ENCODE results near the gene RPL36AL. TPM values are rescaled to one million over a fixed set of nuclear protein-coding genes. Genes with fewer than 3 reads are reported as not detected.

The RPL36AL gene
- total and polyA plus RNA-seq, 2 of the 4 experiments (the other 2 are of a cell fraction), result 129 to 313 TPM

- no peak overlapping the region for H2BK15ac ChIP-seq (ENCODE audit: low read depth, low read length)
- no peaks in the 10 kb centered on the region for H3K27me3 ChIP-seq (ENCODE audit: control insufficient read depth, insufficient read depth, low read length)
- no peak overlapping the region for H3K18ac ChIP-seq (ENCODE audit: low read depth, low read length)
- no peak overlapping the region for H2AFZ ChIP-seq (replicated peaks; ENCODE audit: low read length, poor library complexity)
- no peak overlapping the region for H3K27ac ChIP-seq (ENCODE audit: insufficient read depth, low read length)
- H2BK5ac ChIP-seq (ENCODE audit: low read depth, low read length, poor library complexity, severe bottlenecking), result no peak overlapping the region
- in situ Hi-C loops (cut with MboI; ENCODE audit: low sequenced_read_pairs) (no loop called here), dilution Hi-C loops (cut with HindIII; ENCODE audit: low sequenced_read_pairs, unreplicated experiment) (no loop called here), intact Hi-C loops (cut with micrococcal nuclease) (no loop called here)
- peaks cover 64% of the 10 kb centered on the region for H4K20me1 ChIP-seq (ENCODE audit: insufficient read depth, low read length)
- H2BK120ac ChIP-seq (ENCODE audit: low read depth, low read length), result no peak overlapping the region
- ATAC-seq (ENCODE audit: low read depth), result no peak
- H3K79me1 ChIP-seq (ENCODE audit: low read depth in 1 of 2, low read length in 2 of 2), result peaks cover 25 to 69% of the 10 kb centered on the region in 2 experiments
- no peak overlapping the region for H3K4me3 ChIP-seq (ENCODE audit: insufficient read depth, low read depth, low read length)
- TF ChIP-seq BHLHE40 (IDR thresholded peaks at IDR 0.05; ENCODE audit: low read depth, low read length) (no peak), CHD1 (IDR thresholded peaks at IDR 0.05; ENCODE audit: low read depth, low read length) (no peak), MXI1 (IDR thresholded peaks at IDR 0.05; ENCODE audit: borderline replicate concordance, low read depth, low read length) (no peak), FOS (IDR thresholded peaks at IDR 0.05; ENCODE audit: low read depth, low read length) (no peak), SMC3 (IDR thresholded peaks at IDR 0.05; ENCODE audit: low read depth, low read length) (no peak), RCOR1 (IDR thresholded peaks at IDR 0.05; ENCODE audit: insufficient replicate concordance, low read length) (no peak), RFX5 (IDR thresholded peaks at IDR 0.05; ENCODE audit: low read depth, low read length) (no peak), NFE2L2 (IDR thresholded peaks at IDR 0.05; ENCODE audit: low read depth, low read length) (no peak), MAZ (IDR thresholded peaks at IDR 0.05; ENCODE audit: borderline replicate concordance, low read depth, low read length) (no peak), CEBPB (IDR thresholded peaks at IDR 0.05; ENCODE audit: low read depth, low read length) (no peak)
- TF ChIP-seq, protein P1, sequence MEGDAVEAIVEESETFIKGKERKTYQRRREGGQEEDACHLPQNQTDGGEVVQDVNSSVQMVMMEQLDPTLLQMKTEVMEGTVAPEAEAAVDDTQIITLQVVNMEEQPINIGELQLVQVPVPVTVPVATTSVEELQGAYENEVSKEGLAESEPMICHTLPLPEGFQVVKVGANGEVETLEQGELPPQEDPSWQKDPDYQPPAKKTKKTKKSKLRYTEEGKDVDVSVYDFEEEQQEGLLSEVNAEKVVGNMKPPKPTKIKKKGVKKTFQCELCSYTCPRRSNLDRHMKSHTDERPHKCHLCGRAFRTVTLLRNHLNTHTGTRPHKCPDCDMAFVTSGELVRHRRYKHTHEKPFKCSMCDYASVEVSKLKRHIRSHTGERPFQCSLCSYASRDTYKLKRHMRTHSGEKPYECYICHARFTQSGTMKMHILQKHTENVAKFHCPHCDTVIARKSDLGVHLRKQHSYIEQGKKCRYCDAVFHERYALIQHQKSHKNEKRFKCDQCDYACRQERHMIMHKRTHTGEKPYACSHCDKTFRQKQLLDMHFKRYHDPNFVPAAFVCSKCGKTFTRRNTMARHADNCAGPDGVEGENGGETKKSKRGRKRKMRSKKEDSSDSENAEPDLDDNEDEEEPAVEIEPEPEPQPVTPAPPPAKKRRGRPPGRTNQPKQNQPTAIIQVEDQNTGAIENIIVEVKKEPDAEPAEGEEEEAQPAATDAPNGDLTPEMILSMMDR (conservative IDR thresholded peaks at IDR 0.05; ENCODE audit: low read depth, low read length), result no peak
- TF ChIP-seq, protein P2, sequence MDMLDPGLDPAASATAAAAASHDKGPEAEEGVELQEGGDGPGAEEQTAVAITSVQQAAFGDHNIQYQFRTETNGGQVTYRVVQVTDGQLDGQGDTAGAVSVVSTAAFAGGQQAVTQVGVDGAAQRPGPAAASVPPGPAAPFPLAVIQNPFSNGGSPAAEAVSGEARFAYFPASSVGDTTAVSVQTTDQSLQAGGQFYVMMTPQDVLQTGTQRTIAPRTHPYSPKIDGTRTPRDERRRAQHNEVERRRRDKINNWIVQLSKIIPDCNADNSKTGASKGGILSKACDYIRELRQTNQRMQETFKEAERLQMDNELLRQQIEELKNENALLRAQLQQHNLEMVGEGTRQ (IDR thresholded peaks at IDR 0.05; ENCODE audit: low read depth, low read length), result no peak
- TF ChIP-seq, protein P3, sequence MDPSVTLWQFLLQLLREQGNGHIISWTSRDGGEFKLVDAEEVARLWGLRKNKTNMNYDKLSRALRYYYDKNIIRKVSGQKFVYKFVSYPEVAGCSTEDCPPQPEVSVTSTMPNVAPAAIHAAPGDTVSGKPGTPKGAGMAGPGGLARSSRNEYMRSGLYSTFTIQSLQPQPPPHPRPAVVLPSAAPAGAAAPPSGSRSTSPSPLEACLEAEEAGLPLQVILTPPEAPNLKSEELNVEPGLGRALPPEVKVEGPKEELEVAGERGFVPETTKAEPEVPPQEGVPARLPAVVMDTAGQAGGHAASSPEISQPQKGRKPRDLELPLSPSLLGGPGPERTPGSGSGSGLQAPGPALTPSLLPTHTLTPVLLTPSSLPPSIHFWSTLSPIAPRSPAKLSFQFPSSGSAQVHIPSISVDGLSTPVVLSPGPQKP (IDR thresholded peaks at IDR 0.05; ENCODE audit: borderline replicate concordance, low read depth, low read length), result no peak
- 80% methylated on average over 1 of the region's 4 CpGs; no CpG with 5 or more reads in 1 of the 2 experiments for WGBS, 2 experiments (ENCODE audit: extremely low coverage in 2 of 2, insufficient read length in 1 of 2)
- no peaks in the 10 kb centered on the region for H3K9me3 ChIP-seq (ENCODE audit: control insufficient read depth, insufficient read depth, low read length)
- ChIA-PET CTCF (no interaction called here), POLR2A (ENCODE audit: unreplicated experiment) (interaction anchor here (0.6 kb wide), 1 partner anchor 1755 kb away, joined by 3 read pairs; no protein-coding TSS in a partner anchor)
- H4K5ac ChIP-seq (ENCODE audit: low read depth, low read length), result no peak overlapping the region
- DNase-seq, result no peak
- no peak overlapping the region for H2BK20ac ChIP-seq (ENCODE audit: low read depth, low read length)
- no peak overlapping the region for H3K14ac ChIP-seq (replicated peaks; ENCODE audit: low read depth, low read length)
- no peak overlapping the region for H4K8ac ChIP-seq (ENCODE audit: low read depth in 2 of 2, low read length in 2 of 2)
- H3K9me1 ChIP-seq (ENCODE audit: insufficient read depth, low read length), result peaks cover 17% of the 10 kb centered on the region
- H2AK5ac ChIP-seq (ENCODE audit: low read depth, low read length), result no peak overlapping the region
- no peak overlapping the region for H3K4ac ChIP-seq (ENCODE audit: low read depth, low read length)
- no peak overlapping the region for H3K23ac ChIP-seq (ENCODE audit: low read depth, low read length)
- peaks cover 6% of the 10 kb centered on the region for H3K4me1 ChIP-seq (ENCODE audit: control insufficient read depth, insufficient read depth, low read length)
- no TSS peak for BruUV-seq (replicated peaks)
- peaks cover 19% of the 10 kb centered on the region for H3K36me3 ChIP-seq (ENCODE audit: control insufficient read depth, insufficient read depth, low read length)
- H3K9ac ChIP-seq (ENCODE audit: low read depth, low read length), result no peak overlapping the region
- H3K4me2 ChIP-seq (ENCODE audit: low read depth, low read length), result no peak overlapping the region
- no peak overlapping the region for H3K56ac ChIP-seq (ENCODE audit: extremely low read depth, insufficient read depth, low read length)
- H2AK9ac ChIP-seq (replicated peaks; ENCODE audit: low read depth, low read length, poor library complexity), result no peak overlapping the region
- H4K91ac ChIP-seq (ENCODE audit: insufficient read depth, low read depth, low read length), result no peak overlapping the region
These were observed 38.1 kb downstream of the RPL36AL start for GRCh38 chr14:49582113-49582977.
